HepG2 (cell line): ENCODE measurements around the gene VAPA. TPM values are rescaled to one million over a fixed set of nuclear protein-coding genes. Genes with fewer than 3 reads are reported as not detected.

ENCODE experiments used
- EP300 ChIP-seq, 3 experiments: sonication (generic) in 1 of 3; formaldehyde crosslinking in 1 of 3; IDR thresholded peaks; 2 replicates each; pipeline versions ENCODE4 v1.5.1 to v1.6.1; 2011 to 2020; ENCODE audit warnings: low read depth in 2 of 3, low read length in 2 of 3, borderline replicate concordance in 1 of 3, improper control_type of control experiment in 1 of 3, mild to moderate bottlenecking in 1 of 3, missing genetic modification reagents in 1 of 3, moderate library complexity in 1 of 3
- GABPA ChIP-seq, 2 experiments: IDR thresholded peaks; 2 replicates each; pipeline ENCODE4 v1.6.1; 2011 to 2016; ENCODE audit warnings: low read depth in 2 of 2, low read length in 1 of 2, missing biosample characterization in 1 of 2, missing genetic modification characterization in 1 of 2
- GPN1 ChIP-seq: sonication (generic); formaldehyde crosslinking; IDR thresholded peaks from 2 replicates; pipeline ENCODE4 v1.5.1; 2020; ENCODE audit warnings: missing genetic modification reagents, borderline replicate concordance
- HMG20A ChIP-seq: IDR thresholded peaks from 2 replicates; pipeline ENCODE4 v1.6.1; 2016; ENCODE audit warnings: borderline replicate concordance
- KAT8 ChIP-seq: IDR thresholded peaks from 2 replicates; pipeline ENCODE4 v1.6.1; 2016; ENCODE audit warnings: missing genetic modification reagents, missing compliant biosample characterization
- RBFOX2 ChIP-seq: fragments of 200-400 bp; formaldehyde crosslinking; IDR thresholded peaks from 2 replicates; pipeline ENCODE4 v1.6.1; 2017; ENCODE audit warnings: low read depth, mild to moderate bottlenecking, low read length
- RFX3 ChIP-seq: IDR thresholded peaks from 2 replicates; pipeline ENCODE4 v1.6.1; 2016; ENCODE audit warnings: missing biosample characterization, missing genetic modification reagents
- SOX5 ChIP-seq: IDR thresholded peaks from 2 replicates; pipeline ENCODE4 v1.6.1; 2016; ENCODE audit warnings: borderline replicate concordance
- TAF15 ChIP-seq: fragments of 200-400 bp; formaldehyde crosslinking; IDR thresholded peaks from one replicate; pipeline ENCODE4 v1.6.1; 2018; ENCODE audit warnings: mild to moderate bottlenecking, low read depth, low read length; ENCODE audit not compliant: poor library complexity, severe bottlenecking
- TSC22D2 ChIP-seq: sonication (generic); formaldehyde crosslinking; IDR thresholded peaks from 2 replicates; pipeline ENCODE4 v1.5.1; 2020; ENCODE audit warnings: missing genetic modification reagents, mild to moderate bottlenecking, borderline replicate concordance
- ZNF3 ChIP-seq: IDR thresholded peaks from 2 replicates; pipeline ENCODE4 v1.7.0; 2017; ENCODE audit warnings: inconsistent platforms
- ZNF331 ChIP-seq: sonication (generic); formaldehyde crosslinking; IDR thresholded peaks from 2 replicates; pipeline ENCODE4 v1.4.0; 2020; ENCODE audit warnings: missing genetic modification reagents
- ZNF577 ChIP-seq: sonication (generic); formaldehyde crosslinking; IDR thresholded peaks from 2 replicates; pipeline ENCODE4 v1.4.0; 2020; ENCODE audit warnings: mild to moderate bottlenecking, low read depth, missing genetic modification reagents, borderline replicate concordance
- ZNF607 ChIP-seq: sonication (generic); formaldehyde crosslinking; IDR thresholded peaks from 2 replicates; pipeline ENCODE4 v1.5.1; 2020; ENCODE audit warnings: missing genetic modification reagents, mild to moderate bottlenecking, borderline replicate concordance
- polyA plus RNA-seq, 8 experiments: library from polyadenylated mRNA; depleted of rRNA in 3 of 8; stranded (reverse) in 7 of 8; unstranded in 1 of 8; fragments of >200 nt; fragmentation: Illumina TruSeq in 4 of 8; extraction: Trizol in 4 of 8; gene quantifications; 2 replicates each; pipeline versions ENCODE4 v1.2.1 to v1.2.3, GENCODE V29; 2011 to 2016; ENCODE audit warnings: low read depth in 4 of 8, missing spikeins in 1 of 8, mixed read lengths in 1 of 8; ENCODE audit not compliant: insufficient read depth in 1 of 8
- total RNA-seq, 5 experiments: library from RNA; depleted of rRNA; stranded (reverse); fragments of >200 nt; fragmentation: Illumina TruSeq; extraction: Trizol; gene quantifications; 2 replicates each; pipeline ENCODE4 v1.2.3, GENCODE V29; 2016; ENCODE audit warnings: low read depth in 1 of 5
- TF ChIP-seq, protein P1 (sequence below): sonication (generic); formaldehyde crosslinking; IDR thresholded peaks from 2 replicates; pipeline ENCODE4 v1.4.0; 2020; ENCODE audit warnings: low read depth, mild to moderate bottlenecking, missing genetic modification reagents
- TF ChIP-seq, protein P2 (sequence below): sonication (generic); formaldehyde crosslinking; IDR thresholded peaks from 2 replicates; pipeline ENCODE4 v1.5.0; 2020; ENCODE audit warnings: missing genetic modification reagents
- TF ChIP-seq, protein P3 (sequence below): sonication (generic); formaldehyde crosslinking; IDR thresholded peaks from 2 replicates; pipeline ENCODE4 v1.4.0; 2020; ENCODE audit warnings: mild to moderate bottlenecking, missing genetic modification reagents
- TF ChIP-seq, protein P4 (sequence below): sonication (generic); formaldehyde crosslinking; conservative IDR thresholded peaks from 2 replicates; pipeline ENCODE4 v1.8.0; 2022; ENCODE audit warnings: missing genetic modification reagents

VAPA gene
- total and polyA plus RNA-seq, 2 of the 13 experiments (the other 11 are each of a cell fraction or from before 2014, with no cell fraction given), result 167 to 294 TPM

DNA sequence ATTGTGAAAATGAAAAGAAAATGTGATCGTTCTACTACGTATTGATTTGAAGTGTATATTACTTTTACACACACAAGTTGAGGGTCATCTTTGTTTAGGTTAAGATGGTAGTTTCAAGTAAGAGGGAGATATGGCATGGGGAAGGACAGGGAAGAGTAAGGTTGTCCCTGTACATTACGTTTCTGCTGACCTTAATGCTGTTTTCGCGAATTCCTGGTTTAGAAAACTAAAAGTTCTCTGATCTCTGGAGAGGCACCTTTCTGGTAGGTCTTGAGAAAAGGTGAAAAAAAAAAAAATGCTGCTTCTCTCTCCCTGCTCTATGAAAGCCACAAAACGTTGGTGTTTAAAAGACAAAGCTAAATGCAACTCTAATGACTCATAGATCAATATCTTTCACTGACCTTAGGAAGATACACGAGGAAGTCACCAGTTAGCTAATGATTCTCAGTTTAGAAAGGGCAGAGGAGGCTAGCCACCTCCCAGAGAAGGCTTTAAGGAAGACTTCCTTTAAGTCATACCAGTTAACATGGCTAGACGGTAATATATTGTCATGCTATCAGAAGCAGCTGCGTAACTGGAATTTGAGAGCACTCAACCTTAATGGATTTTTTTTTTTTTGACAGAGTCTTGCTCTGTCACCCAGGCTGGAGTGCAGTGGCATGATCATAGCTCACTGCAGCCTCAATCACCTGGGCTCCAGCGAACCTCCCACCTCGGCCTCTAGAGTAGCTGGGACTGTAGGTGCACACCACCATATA lies 14.8 kb upstream of the VAPA start (continued):
- TF ChIP-seq ZNF577 (CRISPR knock-in tag), result no peak
- TF ChIP-seq TAF15, result no peak
- peak; percentile 53; the same call in 1 of the 2 replicates for TF ChIP-seq HMG20A (CRISPR knock-in tag)
- TF ChIP-seq ZNF3 (CRISPR knock-in tag), result no peak
- TF ChIP-seq GABPA (IDR thresholded peaks at IDR 0.05; ENCODE audit: low read depth, low read length), result no peak
- TF ChIP-seq GABPA (CRISPR knock-in tag; IDR thresholded peaks at IDR 0.05; ENCODE audit: low read depth), result no peak
- peak; percentile 74; the same call in 1 of the 2 replicates for TF ChIP-seq SOX5 (CRISPR knock-in tag)
- no peak for TF ChIP-seq GPN1
- TF ChIP-seq TSC22D2, result no peak
- TF ChIP-seq, protein P1, sequence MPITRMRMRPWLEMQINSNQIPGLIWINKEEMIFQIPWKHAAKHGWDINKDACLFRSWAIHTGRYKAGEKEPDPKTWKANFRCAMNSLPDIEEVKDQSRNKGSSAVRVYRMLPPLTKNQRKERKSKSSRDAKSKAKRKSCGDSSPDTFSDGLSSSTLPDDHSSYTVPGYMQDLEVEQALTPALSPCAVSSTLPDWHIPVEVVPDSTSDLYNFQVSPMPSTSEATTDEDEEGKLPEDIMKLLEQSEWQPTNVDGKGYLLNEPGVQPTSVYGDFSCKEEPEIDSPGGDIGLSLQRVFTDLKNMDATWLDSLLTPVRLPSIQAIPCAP (CRISPR knock-in tag), result no peak
- peak; percentile 37; the same call in 1 of the 2 replicates for TF ChIP-seq ZNF331 (CRISPR knock-in tag)
- TF ChIP-seq, protein P2, sequence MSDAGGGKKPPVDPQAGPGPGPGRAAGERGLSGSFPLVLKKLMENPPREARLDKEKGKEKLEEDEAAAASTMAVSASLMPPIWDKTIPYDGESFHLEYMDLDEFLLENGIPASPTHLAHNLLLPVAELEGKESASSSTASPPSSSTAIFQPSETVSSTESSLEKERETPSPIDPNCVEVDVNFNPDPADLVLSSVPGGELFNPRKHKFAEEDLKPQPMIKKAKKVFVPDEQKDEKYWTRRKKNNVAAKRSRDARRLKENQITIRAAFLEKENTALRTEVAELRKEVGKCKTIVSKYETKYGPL, result no peak
- TF ChIP-seq, protein P3, sequence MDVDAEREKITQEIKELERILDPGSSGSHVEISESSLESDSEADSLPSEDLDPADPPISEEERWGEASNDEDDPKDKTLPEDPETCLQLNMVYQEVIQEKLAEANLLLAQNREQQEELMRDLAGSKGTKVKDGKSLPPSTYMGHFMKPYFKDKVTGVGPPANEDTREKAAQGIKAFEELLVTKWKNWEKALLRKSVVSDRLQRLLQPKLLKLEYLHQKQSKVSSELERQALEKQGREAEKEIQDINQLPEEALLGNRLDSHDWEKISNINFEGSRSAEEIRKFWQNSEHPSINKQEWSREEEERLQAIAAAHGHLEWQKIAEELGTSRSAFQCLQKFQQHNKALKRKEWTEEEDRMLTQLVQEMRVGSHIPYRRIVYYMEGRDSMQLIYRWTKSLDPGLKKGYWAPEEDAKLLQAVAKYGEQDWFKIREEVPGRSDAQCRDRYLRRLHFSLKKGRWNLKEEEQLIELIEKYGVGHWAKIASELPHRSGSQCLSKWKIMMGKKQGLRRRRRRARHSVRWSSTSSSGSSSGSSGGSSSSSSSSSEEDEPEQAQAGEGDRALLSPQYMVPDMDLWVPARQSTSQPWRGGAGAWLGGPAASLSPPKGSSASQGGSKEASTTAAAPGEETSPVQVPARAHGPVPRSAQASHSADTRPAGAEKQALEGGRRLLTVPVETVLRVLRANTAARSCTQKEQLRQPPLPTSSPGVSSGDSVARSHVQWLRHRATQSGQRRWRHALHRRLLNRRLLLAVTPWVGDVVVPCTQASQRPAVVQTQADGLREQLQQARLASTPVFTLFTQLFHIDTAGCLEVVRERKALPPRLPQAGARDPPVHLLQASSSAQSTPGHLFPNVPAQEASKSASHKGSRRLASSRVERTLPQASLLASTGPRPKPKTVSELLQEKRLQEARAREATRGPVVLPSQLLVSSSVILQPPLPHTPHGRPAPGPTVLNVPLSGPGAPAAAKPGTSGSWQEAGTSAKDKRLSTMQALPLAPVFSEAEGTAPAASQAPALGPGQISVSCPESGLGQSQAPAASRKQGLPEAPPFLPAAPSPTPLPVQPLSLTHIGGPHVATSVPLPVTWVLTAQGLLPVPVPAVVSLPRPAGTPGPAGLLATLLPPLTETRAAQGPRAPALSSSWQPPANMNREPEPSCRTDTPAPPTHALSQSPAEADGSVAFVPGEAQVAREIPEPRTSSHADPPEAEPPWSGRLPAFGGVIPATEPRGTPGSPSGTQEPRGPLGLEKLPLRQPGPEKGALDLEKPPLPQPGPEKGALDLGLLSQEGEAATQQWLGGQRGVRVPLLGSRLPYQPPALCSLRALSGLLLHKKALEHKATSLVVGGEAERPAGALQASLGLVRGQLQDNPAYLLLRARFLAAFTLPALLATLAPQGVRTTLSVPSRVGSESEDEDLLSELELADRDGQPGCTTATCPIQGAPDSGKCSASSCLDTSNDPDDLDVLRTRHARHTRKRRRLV (CRISPR knock-in tag), result no peak
- no peak for TF ChIP-seq ZNF607 (CRISPR knock-in tag)
- no peak for TF ChIP-seq RFX3 (CRISPR knock-in tag)
- no peak for TF ChIP-seq KAT8
- TF ChIP-seq, protein P4, sequence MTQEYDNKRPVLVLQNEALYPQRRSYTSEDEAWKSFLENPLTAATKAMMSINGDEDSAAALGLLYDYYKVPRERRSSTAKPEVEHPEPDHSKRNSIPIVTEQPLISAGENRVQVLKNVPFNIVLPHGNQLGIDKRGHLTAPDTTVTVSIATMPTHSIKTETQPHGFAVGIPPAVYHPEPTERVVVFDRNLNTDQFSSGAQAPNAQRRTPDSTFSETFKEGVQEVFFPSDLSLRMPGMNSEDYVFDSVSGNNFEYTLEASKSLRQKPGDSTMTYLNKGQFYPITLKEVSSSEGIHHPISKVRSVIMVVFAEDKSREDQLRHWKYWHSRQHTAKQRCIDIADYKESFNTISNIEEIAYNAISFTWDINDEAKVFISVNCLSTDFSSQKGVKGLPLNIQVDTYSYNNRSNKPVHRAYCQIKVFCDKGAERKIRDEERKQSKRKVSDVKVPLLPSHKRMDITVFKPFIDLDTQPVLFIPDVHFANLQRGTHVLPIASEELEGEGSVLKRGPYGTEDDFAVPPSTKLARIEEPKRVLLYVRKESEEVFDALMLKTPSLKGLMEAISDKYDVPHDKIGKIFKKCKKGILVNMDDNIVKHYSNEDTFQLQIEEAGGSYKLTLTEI, result no peak
- TF ChIP-seq EP300 (IDR thresholded peaks at IDR 0.05; ENCODE audit: low read depth in 2 of 2, low read length in 2 of 2), result peak in 1 of 2 experiments; percentile 58; a peak in 1 of 4 replicates
- no peak for TF ChIP-seq EP300 (CRISPR knock-in tag; IDR thresholded peaks at IDR 0.05; ENCODE audit: borderline replicate concordance)
- no peak for TF ChIP-seq RBFOX2
